ENCODE measurements around the gene SIAH2. TPM values are rescaled to one million over a fixed set of nuclear protein-coding genes. Genes with fewer than 3 reads are reported as not detected.
"Not testable (repeated sequence)": the region's sequence is repeated elsewhere in the genome, so short reads cannot be mapped to it uniquely, and the experiment has no call there.

The SIAH2 gene
- 23.1 TPM for polyA plus RNA-seq

GRCh38 chr3:150763122-150763840, at the start of gene SIAH2:
Gene SIAH2 (minus strand): TSS chr3:150763169. CDS start chr3:150762849, 320 bp downstream.
- Mint-ChIP-seq H3K9me3 (no peaks in the 10 kb centered on the region), H3K4me3 (peak within 1 kb of the TSS; percentile 94 to 99 (median 96)), H3K36me3 (no peaks in the 10 kb centered on the region), H3K27me3 (peaks cover 11% of the 10 kb centered on the region), H3K27ac (peak within 1 kb of the TSS; percentile 90 to 99 (median 94)), H3K4me1 (peaks cover 47 to 59% (median 48%) of the 10 kb centered on the region in 3 donors)

GRCh38 chr3:150811984-150812383, 49.0 kb upstream of the SIAH2 start:
- Mint-ChIP-seq H3K9me3 (peaks cover 0 to 2% (median 0%) of the 10 kb centered on the region in 3 donors), H3K4me3 (no peak overlapping the region), H3K4me1 (no peaks in the 10 kb centered on the region), H3K36me3 (no peaks in the 10 kb centered on the region), H3K27me3 (peaks cover 9% of the 10 kb centered on the region), H3K27ac (no peak overlapping the region)

- Mint-ChIP-seq H3K9me3 (peaks cover 0 to 2% (median 0%) of the 10 kb centered on the region in 3 donors), H3K27ac (no peak overlapping the region), H3K4me1 (no peaks in the 10 kb centered on the region), H3K27me3 (peaks cover 9% of the 10 kb centered on the region), H3K36me3 (no peaks in the 10 kb centered on the region), H3K4me3 (no peak overlapping the region)
These were observed 47.7 kb upstream of the SIAH2 start for GRCh38 chr3:150810641-150811040.

- Mint-ChIP-seq H3K4me3 (no peak overlapping the region), H3K27me3 (peaks cover 3% of the 10 kb centered on the region), H3K9me3 (no peaks in the 10 kb centered on the region), H3K4me1 (no peaks in the 10 kb centered on the region), H3K27ac (no peak overlapping the region), H3K36me3 (no peaks in the 10 kb centered on the region)
These were observed 43.3 kb upstream of the SIAH2 start for GRCh38 chr3:150806185-150806835.

- peaks cover 3% of the 10 kb centered on the region for H3K27me3 Mint-ChIP-seq
- H3K4me3 Mint-ChIP-seq = no peak overlapping the region
- H3K27ac Mint-ChIP-seq = no peak overlapping the region
- no peaks in the 10 kb centered on the region for H3K9me3 Mint-ChIP-seq
- H3K36me3 Mint-ChIP-seq = no peaks in the 10 kb centered on the region
- no peaks in the 10 kb centered on the region for H3K4me1 Mint-ChIP-seq
These were observed 42.4 kb upstream of the SIAH2 start for GRCh38 chr3:150805354-150805753.

GRCh38 chr3:150803440-150803985, 40.5 kb upstream of the SIAH2 start:
- Mint-ChIP-seq H3K4me1 (peaks cover 3 to 10% (median 4%) of the 10 kb centered on the region in 3 donors), H3K27me3 (no peaks in the 10 kb centered on the region), H3K27ac (no peak overlapping the region), H3K4me3 (no peak overlapping the region), H3K9me3 (no peaks in the 10 kb centered on the region), H3K36me3 (no peaks in the 10 kb centered on the region)

GRCh38 chr3:150800722-150801121, 37.8 kb upstream of the SIAH2 start:
- H3K4me1 Mint-ChIP-seq = peaks cover 11 to 22% (median 14%) of the 10 kb centered on the region in 3 donors
- H3K9me3 Mint-ChIP-seq = no peaks in the 10 kb centered on the region
- no peak overlapping the region for H3K27ac Mint-ChIP-seq
- H3K27me3 Mint-ChIP-seq = peaks cover 5% of the 10 kb centered on the region
- no peak overlapping the region for H3K4me3 Mint-ChIP-seq
- H3K36me3 Mint-ChIP-seq = no peaks in the 10 kb centered on the region

- Mint-ChIP-seq H3K4me1 (peaks cover 11 to 22% (median 14%) of the 10 kb centered on the region in 3 donors), H3K27ac (no peak overlapping the region), H3K9me3 (no peaks in the 10 kb centered on the region), H3K27me3 (peaks cover 5% of the 10 kb centered on the region), H3K4me3 (peak overlapping the region in 1 of 4 donors; percentile 75), H3K36me3 (no peaks in the 10 kb centered on the region)
These were observed 35.2 kb upstream of the SIAH2 start for GRCh38 chr3:150798122-150798618.

- no peaks in the 10 kb centered on the region for H3K9me3 Mint-ChIP-seq
These were observed 34.2 kb upstream of the SIAH2 start for GRCh38 chr3:150797155-150797554.

GRCh38 chr3:150796527-150796926, 33.6 kb upstream of the SIAH2 start:
- H3K4me1 Mint-ChIP-seq = peaks cover 11 to 22% (median 14%) of the 10 kb centered on the region in 3 donors
- H3K36me3 Mint-ChIP-seq, H3K27me3 Mint-ChIP-seq, H3K27ac Mint-ChIP-seq, H3K4me3 Mint-ChIP-seq, H3K9me3 Mint-ChIP-seq: not testable (repeated sequence)

More at GRCh38 chr3:150797155-150797554, 34.2 kb upstream of the SIAH2 start:
- Mint-ChIP-seq H3K36me3 (no peaks in the 10 kb centered on the region), H3K4me3 (no peak overlapping the region), H3K27ac (no peak overlapping the region), H3K4me1 (peaks cover 11 to 22% (median 14%) of the 10 kb centered on the region in 3 donors), H3K27me3 (peaks cover 5% of the 10 kb centered on the region)

GRCh38 chr3:150793641-150794040, 30.7 kb upstream of the SIAH2 start:
- H3K9me3 Mint-ChIP-seq = no peaks in the 10 kb centered on the region
- no peaks in the 10 kb centered on the region for H3K36me3 Mint-ChIP-seq
- no peak overlapping the region for H3K4me3 Mint-ChIP-seq
- H3K27me3 Mint-ChIP-seq = peaks cover 5% of the 10 kb centered on the region
- no peak overlapping the region for H3K27ac Mint-ChIP-seq
- peaks cover 8 to 13% (median 10%) of the 10 kb centered on the region in 3 donors for H3K4me1 Mint-ChIP-seq

- Mint-ChIP-seq H3K27me3 (peaks cover 6% of the 10 kb centered on the region), H3K4me1 (peaks cover 0 to 5% (median 2%) of the 10 kb centered on the region in 3 donors), H3K9me3 (no peaks in the 10 kb centered on the region), H3K36me3 (no peaks in the 10 kb centered on the region), H3K4me3 (no peak overlapping the region), H3K27ac (no peak overlapping the region)
These were observed 27.7 kb upstream of the SIAH2 start for GRCh38 chr3:150790629-150791028.

- no peaks in the 10 kb centered on the region for H3K9me3 Mint-ChIP-seq
- peaks cover 6% of the 10 kb centered on the region for H3K27me3 Mint-ChIP-seq
- peaks cover 0 to 5% (median 2%) of the 10 kb centered on the region in 3 donors for H3K4me1 Mint-ChIP-seq
- no peaks in the 10 kb centered on the region for H3K36me3 Mint-ChIP-seq
- H3K4me3 Mint-ChIP-seq = no peak overlapping the region
- H3K27ac Mint-ChIP-seq = peak overlapping the region in 1 of 3 donors; percentile 63
These were observed 26.5 kb upstream of the SIAH2 start for GRCh38 chr3:150789451-150789850.

GRCh38 chr3:150787741-150788370, 24.9 kb upstream of the SIAH2 start:
- Mint-ChIP-seq H3K36me3 (no peaks in the 10 kb centered on the region), H3K9me3 (no peaks in the 10 kb centered on the region), H3K27ac (peak overlapping the region in 1 of 3 donors; percentile 51), H3K4me1 (peaks cover 0 to 5% (median 2%) of the 10 kb centered on the region in 3 donors), H3K4me3 (no peak overlapping the region), H3K27me3 (peaks cover 6% of the 10 kb centered on the region)

- Mint-ChIP-seq H3K4me1 (peaks cover 0 to 5% (median 2%) of the 10 kb centered on the region in 3 donors), H3K27me3 (peaks cover 6% of the 10 kb centered on the region), H3K36me3 (no peaks in the 10 kb centered on the region), H3K27ac (no peak overlapping the region), H3K4me3 (no peak overlapping the region), H3K9me3 (no peaks in the 10 kb centered on the region)
These were observed 23.8 kb upstream of the SIAH2 start for GRCh38 chr3:150786791-150787190.
